HG03196 (cell line): Measurements from ENCODE around the gene PCDH18.

ENCODE experiments used
- ATAC-seq: cut with Tn5 transposase; IDR thresholded peaks from one replicate; pipeline ENCODE4 v1.9.1; 2021; ENCODE audit not compliant: unreplicated experiment

The PCDH18 gene

DNA sequence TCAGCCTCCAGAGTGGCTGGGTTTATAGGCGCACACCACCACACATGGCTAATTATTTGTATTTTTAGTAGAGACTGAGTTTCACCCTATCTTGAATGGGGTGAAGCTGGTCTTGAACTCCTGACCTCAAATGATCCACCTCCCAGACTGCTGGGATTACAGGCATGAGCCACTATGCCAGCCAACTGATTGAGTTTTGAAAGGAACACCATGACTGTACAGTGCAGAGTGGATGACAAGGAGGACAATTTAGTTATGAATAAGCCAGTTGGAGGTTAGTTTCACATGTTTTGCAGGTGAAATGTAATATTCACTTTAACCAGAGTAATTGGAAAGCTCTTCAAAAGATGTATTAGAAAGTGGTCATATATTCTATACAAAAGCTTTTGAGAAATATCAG, 60.8 kb downstream of the PCDH18 start:
- no peak for ATAC-seq

DNA sequence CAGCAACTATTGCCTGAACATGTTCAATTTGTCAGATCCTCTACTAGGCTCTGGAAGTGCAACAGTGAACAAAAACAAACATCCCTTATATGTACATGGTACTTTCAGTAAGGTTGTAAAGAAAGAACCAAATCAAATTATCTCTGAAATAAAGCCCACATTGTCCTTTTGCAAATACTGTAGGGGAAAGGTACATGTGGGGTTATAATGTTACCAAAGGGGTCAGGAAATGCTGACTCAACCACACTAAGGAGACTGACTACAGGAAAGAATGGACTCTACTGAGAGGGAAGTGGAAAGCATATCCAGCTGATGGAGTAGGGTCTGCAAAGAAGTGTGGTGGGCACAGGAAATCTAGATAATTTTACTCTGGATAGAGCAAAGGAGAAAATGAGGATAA, 61.5 kb downstream of the PCDH18 start:
- no peak for ATAC-seq
